HG02938 (cell line): ENCODE data around the gene NR2C2.
"Not testable (repeated sequence)": the region's sequence is repeated elsewhere in the genome, so short reads cannot be mapped to it uniquely, and the experiment has no call there.

Experiments
- ATAC-seq: cut with Tn5 transposase; IDR thresholded peaks from one replicate; pipeline ENCODE4 v1.9.1; 2021; ENCODE audit warnings: mild to moderate bottlenecking, moderate library complexity; ENCODE audit not compliant: unreplicated experiment

The NR2C2 gene

GRCh38 chr3:14957153-14957552 is 9.8 kb downstream of the NR2C2 start:
- ATAC-seq = no peak

GRCh38 chr3:14957925-14958324 is 10.5 kb downstream of the NR2C2 start:
- ATAC-seq = no peak

DNA sequence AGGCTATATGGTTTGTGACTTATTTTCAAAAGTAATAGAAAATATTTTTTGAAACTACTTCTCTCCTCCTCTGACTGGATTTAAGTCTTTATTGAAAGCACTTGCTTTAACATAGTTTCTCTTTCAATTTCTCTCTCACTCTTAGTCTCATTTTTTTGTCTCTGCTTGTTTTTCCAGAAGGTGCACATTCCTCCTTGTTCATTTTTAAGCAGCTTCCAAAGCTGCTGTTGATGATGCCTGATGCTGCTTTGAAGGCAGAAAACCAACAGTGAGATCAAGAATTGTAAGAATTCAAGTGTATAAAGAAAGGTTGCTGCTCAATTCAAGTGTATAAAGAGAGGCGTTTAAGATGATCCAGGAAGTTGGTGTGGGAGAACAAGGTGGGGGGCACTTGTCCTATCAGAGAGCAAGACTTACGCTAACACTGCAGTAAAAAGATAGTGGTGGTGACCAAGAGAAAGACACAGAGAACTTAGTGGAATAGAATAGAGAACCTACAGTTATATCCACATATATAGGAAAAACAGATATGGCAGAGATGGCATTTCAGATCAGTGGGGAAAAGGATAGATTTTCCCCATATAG is 12.1 kb downstream of the NR2C2 start:
- ATAC-seq = no peak

DNA sequence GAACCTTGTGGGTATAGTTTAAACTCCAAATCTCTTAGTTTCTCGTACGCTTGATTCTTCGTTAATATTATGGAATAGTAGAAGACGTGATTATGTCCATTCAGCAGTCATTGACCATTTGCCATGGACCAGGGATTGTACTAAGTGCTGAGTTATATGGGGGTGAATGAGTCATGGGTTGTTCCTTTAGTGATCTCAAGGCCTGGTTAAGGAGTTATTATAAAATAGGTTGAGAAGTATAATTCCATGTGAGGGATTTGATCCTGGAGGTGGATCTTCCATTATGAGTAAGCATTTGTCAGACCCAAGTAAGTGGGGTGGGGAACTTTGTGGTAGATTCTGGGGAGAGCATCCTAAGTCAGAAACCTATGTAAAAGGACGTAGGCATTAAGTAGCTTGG is 15.4 kb downstream of the NR2C2 start:
- ATAC-seq = no peak

DNA sequence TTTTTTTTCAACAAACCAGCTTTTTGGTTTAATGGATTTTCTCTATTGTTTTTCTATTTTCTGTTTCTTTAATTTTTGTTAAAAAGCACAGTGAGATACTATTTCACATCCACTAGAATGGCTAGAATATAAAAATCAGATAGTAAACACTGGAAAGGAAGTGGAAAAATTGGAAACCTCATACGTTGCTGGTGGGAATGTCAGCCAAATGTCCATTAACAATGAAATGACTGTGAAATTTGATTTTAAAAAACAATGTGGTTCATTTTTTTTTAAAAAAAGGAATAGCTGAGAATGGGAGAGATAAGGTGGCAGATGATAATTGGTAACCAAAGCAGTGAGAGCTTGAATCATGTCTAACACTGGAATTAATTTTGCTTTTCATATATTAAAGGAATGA is 19.9 kb downstream of the NR2C2 start:
- ATAC-seq = no peak

DNA sequence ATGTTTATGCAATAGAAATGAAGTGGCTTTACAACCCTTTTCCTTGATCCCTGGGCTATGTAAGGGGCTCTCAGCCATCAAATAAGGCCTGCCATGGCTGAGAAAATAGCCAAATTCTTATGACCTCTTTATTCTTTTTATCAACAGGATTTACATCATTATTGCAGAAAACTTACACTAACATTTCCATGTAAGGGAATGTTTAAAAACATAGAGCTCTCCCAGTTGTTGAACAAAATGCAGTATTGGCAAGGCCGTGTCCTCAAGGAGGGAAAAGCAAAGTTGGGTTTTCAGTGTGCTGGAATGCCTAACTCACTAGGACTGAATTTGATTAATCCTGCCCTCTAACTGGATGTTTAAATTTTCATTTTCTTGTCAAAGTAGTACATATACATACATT is 22.3 kb downstream of the NR2C2 start:
- ATAC-seq = no peak

DNA sequence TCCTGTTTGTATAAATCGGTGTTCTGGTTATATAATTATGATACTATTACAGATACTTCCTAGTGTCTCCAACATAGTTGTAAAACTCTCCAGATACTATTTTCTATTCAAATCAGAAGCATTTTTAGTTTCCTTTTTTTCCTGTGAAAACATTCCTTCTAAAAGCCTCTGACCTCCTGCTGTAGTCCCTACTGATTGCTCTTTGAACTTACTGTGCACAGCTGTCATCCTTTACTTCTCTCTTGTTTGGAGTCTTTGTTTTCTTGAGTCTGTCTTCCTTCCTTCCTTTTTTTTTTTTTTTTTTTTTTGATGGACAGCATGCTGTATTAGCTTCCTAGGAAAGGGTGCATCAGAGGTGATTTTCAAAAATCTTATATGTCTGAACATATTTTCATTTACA is 28.9 kb downstream of the NR2C2 start:
- ATAC-seq = no peak

DNA sequence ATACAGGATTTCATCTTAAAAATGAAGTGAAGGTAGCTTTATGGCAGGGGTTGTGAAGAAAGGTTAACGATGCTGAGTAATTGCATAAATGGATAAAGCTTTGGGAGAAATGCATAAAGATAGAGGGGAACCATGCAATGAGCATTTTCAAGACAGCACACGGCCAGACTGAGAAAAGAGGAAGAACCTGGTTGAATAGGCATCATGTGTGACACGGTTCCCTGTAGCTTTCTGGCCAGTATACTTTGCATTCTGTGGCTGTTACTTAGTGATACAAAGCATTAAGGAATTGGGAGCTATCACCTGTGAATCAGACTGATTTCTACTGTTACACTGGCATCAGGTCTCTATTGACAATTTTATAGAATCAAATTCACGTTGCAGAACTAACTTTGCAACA is 33.3 kb downstream of the NR2C2 start:
- no peak for ATAC-seq

DNA sequence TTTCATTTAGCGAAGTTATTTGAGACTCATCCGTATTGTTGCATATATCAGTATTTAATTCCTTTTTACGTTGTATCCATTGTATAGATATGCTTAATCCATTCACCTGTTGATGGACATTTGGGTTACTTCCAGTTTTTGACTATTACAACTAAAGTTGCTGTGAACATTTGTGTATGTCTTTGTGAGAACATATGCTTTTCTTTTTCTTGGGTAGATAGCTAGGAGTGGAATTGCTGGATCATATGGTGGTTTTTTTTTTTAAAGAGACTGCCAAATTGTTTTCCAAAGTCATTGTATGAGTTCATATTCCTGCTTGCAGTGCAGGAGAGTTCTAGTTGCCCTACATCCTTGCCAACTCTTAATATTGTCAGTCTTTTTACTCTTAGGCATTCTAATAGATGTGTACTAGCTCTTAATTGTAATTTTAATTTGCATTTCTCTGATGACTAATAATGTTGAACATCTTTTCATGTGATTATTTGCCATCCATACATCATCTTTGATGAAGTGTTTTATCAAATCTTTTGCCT is 37.3 kb downstream of the NR2C2 start:
- no peak for ATAC-seq

DNA sequence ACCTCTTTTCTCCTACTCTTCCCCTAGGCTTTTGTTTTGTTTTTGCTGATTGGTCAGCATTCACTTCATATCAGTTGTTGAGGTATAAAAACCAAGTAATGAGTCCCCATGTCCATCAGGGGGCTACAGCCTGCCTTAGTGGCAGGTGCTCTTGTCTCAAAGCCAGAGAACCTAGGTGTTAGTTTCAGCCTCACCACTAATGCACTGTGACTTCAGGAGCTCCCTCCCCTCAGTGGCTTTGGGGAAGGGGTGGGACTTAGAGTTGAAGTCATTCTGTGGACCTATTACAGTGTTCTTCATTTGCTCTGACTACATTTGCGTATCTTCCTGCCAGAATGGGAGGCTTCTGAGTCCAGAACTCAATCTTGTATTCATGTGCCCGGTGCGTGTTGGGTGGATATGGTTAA is 41.6 kb downstream of the NR2C2 start:
- peak; percentile 100 for ATAC-seq

DNA sequence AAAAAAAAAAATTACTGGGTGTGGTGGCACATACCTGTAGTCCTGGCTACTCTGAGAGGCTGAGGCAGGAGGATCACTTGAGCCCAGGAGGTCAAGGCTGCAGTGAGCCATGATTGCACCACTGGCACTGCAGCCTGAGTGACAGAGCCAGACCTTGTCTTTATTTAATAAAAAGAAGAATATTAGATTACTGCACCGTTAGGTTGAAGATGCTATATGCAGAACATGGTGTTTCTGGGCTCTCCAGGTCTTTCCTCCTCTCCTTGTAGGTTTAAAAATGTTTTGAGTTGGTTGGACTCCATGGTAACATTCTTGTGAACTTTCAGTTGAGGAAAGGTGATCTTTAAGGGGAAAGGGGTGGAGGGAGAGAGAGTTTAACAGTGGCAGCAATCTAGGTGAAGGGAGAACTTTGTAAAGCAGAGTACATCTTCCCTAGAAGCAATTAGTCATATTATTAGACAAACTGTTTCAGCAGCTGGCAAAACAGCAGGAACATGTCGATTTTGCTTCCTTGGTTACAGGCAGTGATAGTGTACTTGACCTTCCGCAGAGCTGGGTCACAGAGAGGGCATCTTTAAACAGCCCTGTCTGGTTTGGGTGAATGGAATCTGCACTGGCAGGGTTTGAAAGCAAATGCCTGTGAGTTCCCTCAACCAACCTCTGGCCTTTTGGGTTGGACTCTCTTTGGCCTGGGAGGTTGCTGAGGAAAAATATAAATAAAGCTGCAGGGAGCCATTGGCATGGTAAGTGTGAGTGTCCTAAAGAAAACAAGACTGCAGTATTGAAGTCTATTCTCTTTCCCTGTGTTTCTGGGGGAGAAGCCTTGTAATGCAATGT is 42.8 kb downstream of the NR2C2 start:
- no peak for ATAC-seq

- no peak for ATAC-seq
Observed at GRCh38 chr3:14990780-14991148, 43.4 kb downstream of the NR2C2 start.

GRCh38 chr3:14991151-14991742 is 43.9 kb downstream of the NR2C2 start:
- ATAC-seq = no peak

DNA sequence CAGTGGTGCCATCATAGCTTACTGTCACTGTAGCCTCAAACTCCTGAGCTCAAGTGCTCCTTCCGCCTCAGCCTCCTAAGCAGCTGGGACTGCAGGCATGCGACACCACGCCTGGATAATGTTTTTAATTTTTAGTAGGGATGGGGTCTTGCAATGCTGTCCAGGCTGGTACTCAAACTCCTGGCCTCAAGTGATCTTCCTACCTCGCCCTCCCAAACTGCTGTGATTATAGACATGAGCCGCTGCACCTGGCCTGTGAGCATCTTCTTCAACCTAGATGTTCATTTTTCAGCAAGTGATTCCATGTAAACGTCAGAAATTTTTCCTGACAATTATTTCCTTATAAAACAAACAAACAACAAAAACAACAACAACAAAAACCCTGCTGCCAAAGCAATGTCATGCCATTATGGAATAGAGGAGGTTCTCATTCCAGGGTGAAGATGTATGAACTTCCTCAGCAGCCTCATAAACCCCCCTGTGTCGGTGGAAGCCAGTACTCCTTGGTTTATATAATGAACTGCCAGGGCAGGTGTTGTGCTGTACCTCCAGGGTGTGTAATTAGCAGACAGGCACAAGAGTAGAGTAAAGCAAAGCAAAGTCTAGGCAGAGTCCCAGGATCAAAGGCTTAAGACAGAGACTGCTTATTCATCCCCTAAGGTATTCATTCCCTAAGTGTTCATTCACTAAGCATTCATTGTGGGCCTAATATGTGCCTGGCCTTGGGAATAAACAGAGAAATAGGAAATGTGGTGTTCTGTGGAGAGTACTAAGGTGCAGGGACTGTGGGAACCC is 44.6 kb downstream of the NR2C2 start:
- no peak for ATAC-seq

DNA sequence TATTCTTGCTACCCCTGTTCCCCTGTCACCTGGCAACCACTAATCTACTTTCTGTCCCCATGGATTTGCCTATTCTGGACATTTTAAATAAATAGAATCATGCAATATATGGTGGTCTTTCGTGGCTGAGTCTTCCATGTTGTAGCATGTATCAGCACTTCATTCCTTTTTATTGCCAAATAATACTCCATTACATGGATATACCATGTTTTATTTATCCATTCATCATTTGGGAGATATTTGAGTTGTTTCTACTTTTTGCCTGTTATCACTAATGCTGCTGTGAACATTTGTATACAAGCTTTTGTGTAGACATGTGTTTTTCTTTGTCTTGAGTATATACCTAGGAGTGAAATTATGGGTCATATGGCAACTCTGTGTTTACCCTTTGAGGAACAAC is 50.6 kb downstream of the NR2C2 start:
- no peak for ATAC-seq

GRCh38 chr3:14999182-14999581 is 51.8 kb downstream of the NR2C2 start:
- ATAC-seq = not testable (repeated sequence)

- no peak for ATAC-seq
Observed at GRCh38 chr3:15007681-15008141, 60.3 kb downstream of the NR2C2 start.

GRCh38 chr3:15009167-15009566 is 61.8 kb downstream of the NR2C2 start:
- ATAC-seq = no peak

- no peak for ATAC-seq
Observed at GRCh38 chr3:15010664-15011063, 63.3 kb downstream of the NR2C2 start.

- no peak for ATAC-seq
Observed at GRCh38 chr3:15011174-15011573, 63.8 kb downstream of the NR2C2 start.
